WTC11 (cell line): ENCODE data around the gene TNKS2. TPM values are rescaled to one million over a fixed set of nuclear protein-coding genes. Genes with fewer than 3 reads are reported as not detected.

Source experiments
- ATAC-seq: fragments of 200-7000 bp; cut with Tn5 transposase; 2 replicates; pipeline ENCODE4 v1.10.0; 2021; ENCODE audit warnings: mild to moderate bottlenecking, moderate library complexity
- CTCF ChIA-PET: fragments of 300-600 bp; sonication (Branson Sonifier 250); formaldehyde crosslinking; loops from one replicate; lab custom pipeline; 2021; ENCODE audit warnings: antibody characterized with exemption; lab: Charles Lee
- POLR2A ChIA-PET: fragments of 350-600 bp; sonication (Branson Sonifier 250); formaldehyde crosslinking; loops from one replicate; lab custom pipeline; 2021; ENCODE audit warnings: antibody characterized with exemption; lab: Charles Lee
- DNase-seq: peaks from one replicate; pipeline ENCODE4 v3.0.0; 2021; ENCODE audit warnings: low spot score
- H3K27ac Mint-ChIP-seq: 2 replicates; pipeline ENCODE4 v1.8.0; 2021; ENCODE audit warnings: mixed read lengths
- H3K27me3 Mint-ChIP-seq: 2 replicates; pipeline ENCODE4 v1.8.0; 2021; ENCODE audit warnings: low read depth, mild to moderate bottlenecking, moderate library complexity, mixed read lengths
- H3K36me3 Mint-ChIP-seq: 2 replicates; pipeline ENCODE4 v1.8.0; 2021; ENCODE audit warnings: mixed read lengths
- H3K4me1 Mint-ChIP-seq: 2 replicates; pipeline ENCODE4 v1.8.0; 2022; ENCODE audit warnings: mixed read lengths
- H3K4me3 Mint-ChIP-seq: 2 replicates; pipeline ENCODE4 v1.8.0; 2021; ENCODE audit warnings: mild to moderate bottlenecking, moderate library complexity, mixed read lengths
- H3K9me3 Mint-ChIP-seq: 2 replicates; pipeline ENCODE4 v1.8.0; 2021; ENCODE audit warnings: mixed read lengths
- AFF4 ChIP-seq: sonication (generic); formaldehyde crosslinking; IDR thresholded peaks from 2 replicates; pipeline ENCODE4 v1.8.1; 2023; ENCODE audit warnings: mild to moderate bottlenecking, missing genetic modification reagents, borderline replicate concordance
- E2F4 ChIP-seq: sonication (generic); formaldehyde crosslinking; IDR thresholded peaks from 2 replicates; pipeline ENCODE4 v1.8.1; 2022; ENCODE audit warnings: low read depth, mild to moderate bottlenecking, moderate library complexity, missing genetic modification reagents, borderline replicate concordance
- ELF4 ChIP-seq: sonication (generic); formaldehyde crosslinking; IDR thresholded peaks from 2 replicates; pipeline ENCODE4 v1.8.1; 2022; ENCODE audit warnings: low read depth, mild to moderate bottlenecking, moderate library complexity, missing genetic modification reagents
- JAZF1 ChIP-seq: fragments of 250-450 bp; sonication (Bioruptor Pico); IDR thresholded peaks from 2 replicates; pipeline ENCODE4 v1.9.0; 2021; ENCODE audit warnings: moderate library complexity, mild to moderate bottlenecking, inconsistent platforms
- JUN ChIP-seq: sonication (generic); formaldehyde crosslinking; IDR thresholded peaks from 2 replicates; pipeline ENCODE4 v1.8.0; 2023; ENCODE audit warnings: mild to moderate bottlenecking, missing genetic modification reagents
- ZBTB43 ChIP-seq: sonication (generic); formaldehyde crosslinking; IDR thresholded peaks from 2 replicates; pipeline ENCODE4 v1.8.1; 2023; ENCODE audit warnings: mild to moderate bottlenecking, missing genetic modification reagents
- ZNF281 ChIP-seq: sonication (generic); formaldehyde crosslinking; IDR thresholded peaks from 2 replicates; pipeline ENCODE4 v1.8.0; 2023; ENCODE audit warnings: mild to moderate bottlenecking, missing genetic modification reagents
- ZNF416 ChIP-seq: fragments of 250-450 bp; sonication (Bioruptor Pico); IDR thresholded peaks from 2 replicates; pipeline ENCODE4 v1.9.0; 2021; ENCODE audit warnings: mild to moderate bottlenecking, inconsistent platforms
- ZNF423 ChIP-seq: fragments of 250-450 bp; sonication (Bioruptor Pico); IDR thresholded peaks from 2 replicates; pipeline ENCODE4 v2.1.2; 2022; ENCODE audit warnings: mild to moderate bottlenecking, moderate library complexity
- total RNA-seq: library from RNA; stranded (reverse); gene quantifications from 3 replicates; pipeline ENCODE4 v1.2.3, GENCODE V29; 2021
- TF ChIP-seq, protein P1 (sequence below): sonication (generic); formaldehyde crosslinking; IDR thresholded peaks from 2 replicates; pipeline ENCODE4 v1.8.0; 2023; ENCODE audit warnings: missing genetic modification reagents, mild to moderate bottlenecking, borderline replicate concordance
- TF ChIP-seq, protein P2 (sequence below): sonication (generic); formaldehyde crosslinking; conservative IDR thresholded peaks from 2 replicates; pipeline ENCODE4 v1.8.1; 2022; ENCODE audit warnings: mild to moderate bottlenecking, missing genetic modification reagents
- TF ChIP-seq, protein P3 (sequence below): fragments of 200-600 bp; IDR thresholded peaks from 2 replicates; pipeline ENCODE4 v1.8.0; 2022; ENCODE audit warnings: antibody characterized with exemption
- TF ChIP-seq, protein P4 (sequence below): sonication (generic); formaldehyde crosslinking; conservative IDR thresholded peaks from 2 replicates; pipeline ENCODE4 v1.8.1; 2023; ENCODE audit warnings: mild to moderate bottlenecking, low read depth, missing genetic modification reagents, moderate library complexity
- TF ChIP-seq, protein P5 (sequence below): sonication (generic); formaldehyde crosslinking; IDR thresholded peaks from 2 replicates; pipeline ENCODE4 v1.8.1; 2022; ENCODE audit warnings: mild to moderate bottlenecking, moderate library complexity, missing genetic modification reagents

Gene TNKS2
- total RNA-seq, 1 experiment from 2014 or later = 53.5 TPM

GRCh38 chr10:91799612-91799975 is 1.4 kb downstream of the TNKS2 start:
- Mint-ChIP-seq H3K4me3 (peak overlapping the region; percentile 93), H3K27me3 (no peaks in the 10 kb centered on the region), H3K4me1 (peaks cover 38% of the 10 kb centered on the region), H3K36me3 (peaks cover 13% of the 10 kb centered on the region), H3K9me3 (no peaks in the 10 kb centered on the region), H3K27ac (peak overlapping the region; percentile 78)
- no peak for DNase-seq
- ATAC-seq = no peak
- POLR2A ChIA-PET = interaction anchor here (0.9 kb wide), 1 partner anchor 88 kb away, joined by 3 read pairs; no protein-coding TSS in a partner anchor
- CTCF ChIA-PET = no interaction called here
- TF ChIP-seq, protein P1, sequence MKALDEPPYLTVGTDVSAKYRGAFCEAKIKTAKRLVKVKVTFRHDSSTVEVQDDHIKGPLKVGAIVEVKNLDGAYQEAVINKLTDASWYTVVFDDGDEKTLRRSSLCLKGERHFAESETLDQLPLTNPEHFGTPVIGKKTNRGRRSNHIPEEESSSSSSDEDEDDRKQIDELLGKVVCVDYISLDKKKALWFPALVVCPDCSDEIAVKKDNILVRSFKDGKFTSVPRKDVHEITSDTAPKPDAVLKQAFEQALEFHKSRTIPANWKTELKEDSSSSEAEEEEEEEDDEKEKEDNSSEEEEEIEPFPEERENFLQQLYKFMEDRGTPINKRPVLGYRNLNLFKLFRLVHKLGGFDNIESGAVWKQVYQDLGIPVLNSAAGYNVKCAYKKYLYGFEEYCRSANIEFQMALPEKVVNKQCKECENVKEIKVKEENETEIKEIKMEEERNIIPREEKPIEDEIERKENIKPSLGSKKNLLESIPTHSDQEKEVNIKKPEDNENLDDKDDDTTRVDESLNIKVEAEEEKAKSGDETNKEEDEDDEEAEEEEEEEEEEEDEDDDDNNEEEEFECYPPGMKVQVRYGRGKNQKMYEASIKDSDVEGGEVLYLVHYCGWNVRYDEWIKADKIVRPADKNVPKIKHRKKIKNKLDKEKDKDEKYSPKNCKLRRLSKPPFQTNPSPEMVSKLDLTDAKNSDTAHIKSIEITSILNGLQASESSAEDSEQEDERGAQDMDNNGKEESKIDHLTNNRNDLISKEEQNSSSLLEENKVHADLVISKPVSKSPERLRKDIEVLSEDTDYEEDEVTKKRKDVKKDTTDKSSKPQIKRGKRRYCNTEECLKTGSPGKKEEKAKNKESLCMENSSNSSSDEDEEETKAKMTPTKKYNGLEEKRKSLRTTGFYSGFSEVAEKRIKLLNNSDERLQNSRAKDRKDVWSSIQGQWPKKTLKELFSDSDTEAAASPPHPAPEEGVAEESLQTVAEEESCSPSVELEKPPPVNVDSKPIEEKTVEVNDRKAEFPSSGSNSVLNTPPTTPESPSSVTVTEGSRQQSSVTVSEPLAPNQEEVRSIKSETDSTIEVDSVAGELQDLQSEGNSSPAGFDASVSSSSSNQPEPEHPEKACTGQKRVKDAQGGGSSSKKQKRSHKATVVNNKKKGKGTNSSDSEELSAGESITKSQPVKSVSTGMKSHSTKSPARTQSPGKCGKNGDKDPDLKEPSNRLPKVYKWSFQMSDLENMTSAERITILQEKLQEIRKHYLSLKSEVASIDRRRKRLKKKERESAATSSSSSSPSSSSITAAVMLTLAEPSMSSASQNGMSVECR = no peak
- TF ChIP-seq AFF4 (no peak), ZNF423 (CRISPR knock-in tag) (no peak)

DNA sequence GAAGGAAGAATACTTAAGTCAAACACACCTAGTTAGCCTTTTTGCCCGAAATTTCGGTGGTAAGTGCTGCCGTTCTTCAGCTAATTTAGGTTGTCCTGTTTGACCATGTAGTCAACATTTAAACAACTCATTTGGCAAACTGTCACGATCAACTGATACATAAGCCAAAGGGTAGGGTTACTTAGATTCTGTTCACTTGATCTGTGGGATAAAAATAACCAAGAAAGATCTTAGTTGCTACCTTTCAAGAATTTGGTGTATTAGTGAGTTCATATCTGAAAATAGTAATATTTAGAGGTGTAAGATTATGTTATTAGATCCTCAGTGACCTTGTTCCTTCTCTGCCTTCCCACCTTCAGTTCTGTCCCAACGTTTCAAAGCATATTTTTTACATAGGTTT is 2.0 kb downstream of the TNKS2 start:
- Mint-ChIP-seq H3K9me3 (no peaks in the 10 kb centered on the region), H3K27ac (peak overlapping the region; percentile 78), H3K36me3 (peaks cover 16% of the 10 kb centered on the region), H3K4me3 (peak overlapping the region; percentile 93), H3K4me1 (peaks cover 38% of the 10 kb centered on the region), H3K27me3 (no peaks in the 10 kb centered on the region)
- CTCF ChIA-PET = no interaction called here
- DNase-seq = no peak
- ATAC-seq = no peak
- POLR2A ChIA-PET = no interaction called here
- TF ChIP-seq ZBTB43 (no peak), E2F4 (CRISPR knock-in tag) (no peak), JAZF1 (CRISPR knock-in tag) (no peak), ELF4 (CRISPR knock-in tag) (no peak), JUN (CRISPR knock-in tag) (no peak), ZNF281 (no peak), ZNF416 (no peak)
- TF ChIP-seq, protein P2, sequence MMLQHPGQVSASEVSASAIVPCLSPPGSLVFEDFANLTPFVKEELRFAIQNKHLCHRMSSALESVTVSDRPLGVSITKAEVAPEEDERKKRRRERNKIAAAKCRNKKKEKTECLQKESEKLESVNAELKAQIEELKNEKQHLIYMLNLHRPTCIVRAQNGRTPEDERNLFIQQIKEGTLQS (CRISPR knock-in tag) = no peak
- TF ChIP-seq, protein P3, sequence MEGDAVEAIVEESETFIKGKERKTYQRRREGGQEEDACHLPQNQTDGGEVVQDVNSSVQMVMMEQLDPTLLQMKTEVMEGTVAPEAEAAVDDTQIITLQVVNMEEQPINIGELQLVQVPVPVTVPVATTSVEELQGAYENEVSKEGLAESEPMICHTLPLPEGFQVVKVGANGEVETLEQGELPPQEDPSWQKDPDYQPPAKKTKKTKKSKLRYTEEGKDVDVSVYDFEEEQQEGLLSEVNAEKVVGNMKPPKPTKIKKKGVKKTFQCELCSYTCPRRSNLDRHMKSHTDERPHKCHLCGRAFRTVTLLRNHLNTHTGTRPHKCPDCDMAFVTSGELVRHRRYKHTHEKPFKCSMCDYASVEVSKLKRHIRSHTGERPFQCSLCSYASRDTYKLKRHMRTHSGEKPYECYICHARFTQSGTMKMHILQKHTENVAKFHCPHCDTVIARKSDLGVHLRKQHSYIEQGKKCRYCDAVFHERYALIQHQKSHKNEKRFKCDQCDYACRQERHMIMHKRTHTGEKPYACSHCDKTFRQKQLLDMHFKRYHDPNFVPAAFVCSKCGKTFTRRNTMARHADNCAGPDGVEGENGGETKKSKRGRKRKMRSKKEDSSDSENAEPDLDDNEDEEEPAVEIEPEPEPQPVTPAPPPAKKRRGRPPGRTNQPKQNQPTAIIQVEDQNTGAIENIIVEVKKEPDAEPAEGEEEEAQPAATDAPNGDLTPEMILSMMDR = no peak
- TF ChIP-seq, protein P4, sequence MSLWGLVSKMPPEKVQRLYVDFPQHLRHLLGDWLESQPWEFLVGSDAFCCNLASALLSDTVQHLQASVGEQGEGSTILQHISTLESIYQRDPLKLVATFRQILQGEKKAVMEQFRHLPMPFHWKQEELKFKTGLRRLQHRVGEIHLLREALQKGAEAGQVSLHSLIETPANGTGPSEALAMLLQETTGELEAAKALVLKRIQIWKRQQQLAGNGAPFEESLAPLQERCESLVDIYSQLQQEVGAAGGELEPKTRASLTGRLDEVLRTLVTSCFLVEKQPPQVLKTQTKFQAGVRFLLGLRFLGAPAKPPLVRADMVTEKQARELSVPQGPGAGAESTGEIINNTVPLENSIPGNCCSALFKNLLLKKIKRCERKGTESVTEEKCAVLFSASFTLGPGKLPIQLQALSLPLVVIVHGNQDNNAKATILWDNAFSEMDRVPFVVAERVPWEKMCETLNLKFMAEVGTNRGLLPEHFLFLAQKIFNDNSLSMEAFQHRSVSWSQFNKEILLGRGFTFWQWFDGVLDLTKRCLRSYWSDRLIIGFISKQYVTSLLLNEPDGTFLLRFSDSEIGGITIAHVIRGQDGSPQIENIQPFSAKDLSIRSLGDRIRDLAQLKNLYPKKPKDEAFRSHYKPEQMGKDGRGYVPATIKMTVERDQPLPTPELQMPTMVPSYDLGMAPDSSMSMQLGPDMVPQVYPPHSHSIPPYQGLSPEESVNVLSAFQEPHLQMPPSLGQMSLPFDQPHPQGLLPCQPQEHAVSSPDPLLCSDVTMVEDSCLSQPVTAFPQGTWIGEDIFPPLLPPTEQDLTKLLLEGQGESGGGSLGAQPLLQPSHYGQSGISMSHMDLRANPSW (CRISPR knock-in tag) = no peak
- TF ChIP-seq, protein P5, sequence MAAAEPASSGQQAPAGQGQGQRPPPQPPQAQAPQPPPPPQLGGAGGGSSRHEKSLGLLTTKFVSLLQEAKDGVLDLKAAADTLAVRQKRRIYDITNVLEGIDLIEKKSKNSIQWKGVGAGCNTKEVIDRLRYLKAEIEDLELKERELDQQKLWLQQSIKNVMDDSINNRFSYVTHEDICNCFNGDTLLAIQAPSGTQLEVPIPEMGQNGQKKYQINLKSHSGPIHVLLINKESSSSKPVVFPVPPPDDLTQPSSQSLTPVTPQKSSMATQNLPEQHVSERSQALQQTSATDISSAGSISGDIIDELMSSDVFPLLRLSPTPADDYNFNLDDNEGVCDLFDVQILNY (CRISPR knock-in tag) = no peak
